HL-60/S4 (cell line): ENCODE measurements around the gene LSM11.

Experiments used
- in situ Hi-C: fragments of 300-500 bp; cut with MboI; formaldehyde crosslinking; loops from 2 replicates; pipeline ENCODE4 v1.14.3; 2022; ENCODE audit warnings: low sequenced_read_pairs

LSM11 gene

GRCh38 chr5:157766902-157767301 is 23.4 kb downstream of the LSM11 start:
- in situ Hi-C loops = loop anchor here (25.0 kb wide), 1 partner anchor 1345 kb away; no protein-coding TSS in a partner anchor

- in situ Hi-C loops = loop anchor here (25.0 kb wide), 1 partner anchor 1345 kb away; no protein-coding TSS in a partner anchor
These were observed 24.2 kb downstream of the LSM11 start for GRCh38 chr5:157767689-157768088.

GRCh38 chr5:157770665-157771064 is 27.2 kb downstream of the LSM11 start:
- in situ Hi-C loops = loop anchor here (25.0 kb wide), 1 partner anchor 1342 kb away; no protein-coding TSS in a partner anchor

GRCh38 chr5:157772127-157772526 is 28.6 kb downstream of the LSM11 start:
- in situ Hi-C loops = loop anchor here (25.0 kb wide), 1 partner anchor 1340 kb away; no protein-coding TSS in a partner anchor

GRCh38 chr5:157778121-157778805 is 34.8 kb downstream of the LSM11 start:
- in situ Hi-C loops = no loop called here

- in situ Hi-C loops = no loop called here
These were observed 35.7 kb downstream of the LSM11 start for GRCh38 chr5:157779221-157779620.

- in situ Hi-C loops = no loop called here
These were observed 42.3 kb downstream of the LSM11 start for GRCh38 chr5:157785801-157786200.

- in situ Hi-C loops = no loop called here
These were observed 49.8 kb downstream of the LSM11 start for GRCh38 chr5:157793301-157793700.

GRCh38 chr5:157799578-157799977 is 56.1 kb downstream of the LSM11 start:
- in situ Hi-C loops = no loop called here

GRCh38 chr5:157800137-157800536 is 56.6 kb downstream of the LSM11 start:
- in situ Hi-C loops = no loop called here

- in situ Hi-C loops = no loop called here
These were observed 59.2 kb downstream of the LSM11 start for GRCh38 chr5:157802736-157803135.

GRCh38 chr5:157808043-157808442 is 64.5 kb downstream of the LSM11 start:
- in situ Hi-C loops = no loop called here
